ENCODE results near the gene SERPINE1.

GRCh38 chr7:101134399-101134980 is 7.6 kb downstream of the SERPINE1 start:
- TF ChIP-seq, protein P1, sequence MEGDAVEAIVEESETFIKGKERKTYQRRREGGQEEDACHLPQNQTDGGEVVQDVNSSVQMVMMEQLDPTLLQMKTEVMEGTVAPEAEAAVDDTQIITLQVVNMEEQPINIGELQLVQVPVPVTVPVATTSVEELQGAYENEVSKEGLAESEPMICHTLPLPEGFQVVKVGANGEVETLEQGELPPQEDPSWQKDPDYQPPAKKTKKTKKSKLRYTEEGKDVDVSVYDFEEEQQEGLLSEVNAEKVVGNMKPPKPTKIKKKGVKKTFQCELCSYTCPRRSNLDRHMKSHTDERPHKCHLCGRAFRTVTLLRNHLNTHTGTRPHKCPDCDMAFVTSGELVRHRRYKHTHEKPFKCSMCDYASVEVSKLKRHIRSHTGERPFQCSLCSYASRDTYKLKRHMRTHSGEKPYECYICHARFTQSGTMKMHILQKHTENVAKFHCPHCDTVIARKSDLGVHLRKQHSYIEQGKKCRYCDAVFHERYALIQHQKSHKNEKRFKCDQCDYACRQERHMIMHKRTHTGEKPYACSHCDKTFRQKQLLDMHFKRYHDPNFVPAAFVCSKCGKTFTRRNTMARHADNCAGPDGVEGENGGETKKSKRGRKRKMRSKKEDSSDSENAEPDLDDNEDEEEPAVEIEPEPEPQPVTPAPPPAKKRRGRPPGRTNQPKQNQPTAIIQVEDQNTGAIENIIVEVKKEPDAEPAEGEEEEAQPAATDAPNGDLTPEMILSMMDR (IDR thresholded peaks at IDR 0.05), result no peak
- TF ChIP-seq EP300 (IDR thresholded peaks at IDR 0.05) (no peak), POLR2A (IDR thresholded peaks at IDR 0.05) (no peak)
